GM18508 (cell line): ENCODE results near the gene CDC42BPA.
"Not testable (repeated sequence)": the region's sequence is repeated elsewhere in the genome, so short reads cannot be mapped to it uniquely, and the experiment has no call there.

Experiments
- ATAC-seq: cut with Tn5 transposase; IDR thresholded peaks from one replicate; pipeline ENCODE4 v1.9.1; 2021; ENCODE audit warnings: moderate number of reproducible peaks; ENCODE audit not compliant: insufficient read depth, unreplicated experiment

The CDC42BPA gene, protein sequence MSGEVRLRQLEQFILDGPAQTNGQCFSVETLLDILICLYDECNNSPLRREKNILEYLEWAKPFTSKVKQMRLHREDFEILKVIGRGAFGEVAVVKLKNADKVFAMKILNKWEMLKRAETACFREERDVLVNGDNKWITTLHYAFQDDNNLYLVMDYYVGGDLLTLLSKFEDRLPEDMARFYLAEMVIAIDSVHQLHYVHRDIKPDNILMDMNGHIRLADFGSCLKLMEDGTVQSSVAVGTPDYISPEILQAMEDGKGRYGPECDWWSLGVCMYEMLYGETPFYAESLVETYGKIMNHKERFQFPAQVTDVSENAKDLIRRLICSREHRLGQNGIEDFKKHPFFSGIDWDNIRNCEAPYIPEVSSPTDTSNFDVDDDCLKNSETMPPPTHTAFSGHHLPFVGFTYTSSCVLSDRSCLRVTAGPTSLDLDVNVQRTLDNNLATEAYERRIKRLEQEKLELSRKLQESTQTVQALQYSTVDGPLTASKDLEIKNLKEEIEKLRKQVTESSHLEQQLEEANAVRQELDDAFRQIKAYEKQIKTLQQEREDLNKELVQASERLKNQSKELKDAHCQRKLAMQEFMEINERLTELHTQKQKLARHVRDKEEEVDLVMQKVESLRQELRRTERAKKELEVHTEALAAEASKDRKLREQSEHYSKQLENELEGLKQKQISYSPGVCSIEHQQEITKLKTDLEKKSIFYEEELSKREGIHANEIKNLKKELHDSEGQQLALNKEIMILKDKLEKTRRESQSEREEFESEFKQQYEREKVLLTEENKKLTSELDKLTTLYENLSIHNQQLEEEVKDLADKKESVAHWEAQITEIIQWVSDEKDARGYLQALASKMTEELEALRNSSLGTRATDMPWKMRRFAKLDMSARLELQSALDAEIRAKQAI (N-terminal part only)

DNA sequence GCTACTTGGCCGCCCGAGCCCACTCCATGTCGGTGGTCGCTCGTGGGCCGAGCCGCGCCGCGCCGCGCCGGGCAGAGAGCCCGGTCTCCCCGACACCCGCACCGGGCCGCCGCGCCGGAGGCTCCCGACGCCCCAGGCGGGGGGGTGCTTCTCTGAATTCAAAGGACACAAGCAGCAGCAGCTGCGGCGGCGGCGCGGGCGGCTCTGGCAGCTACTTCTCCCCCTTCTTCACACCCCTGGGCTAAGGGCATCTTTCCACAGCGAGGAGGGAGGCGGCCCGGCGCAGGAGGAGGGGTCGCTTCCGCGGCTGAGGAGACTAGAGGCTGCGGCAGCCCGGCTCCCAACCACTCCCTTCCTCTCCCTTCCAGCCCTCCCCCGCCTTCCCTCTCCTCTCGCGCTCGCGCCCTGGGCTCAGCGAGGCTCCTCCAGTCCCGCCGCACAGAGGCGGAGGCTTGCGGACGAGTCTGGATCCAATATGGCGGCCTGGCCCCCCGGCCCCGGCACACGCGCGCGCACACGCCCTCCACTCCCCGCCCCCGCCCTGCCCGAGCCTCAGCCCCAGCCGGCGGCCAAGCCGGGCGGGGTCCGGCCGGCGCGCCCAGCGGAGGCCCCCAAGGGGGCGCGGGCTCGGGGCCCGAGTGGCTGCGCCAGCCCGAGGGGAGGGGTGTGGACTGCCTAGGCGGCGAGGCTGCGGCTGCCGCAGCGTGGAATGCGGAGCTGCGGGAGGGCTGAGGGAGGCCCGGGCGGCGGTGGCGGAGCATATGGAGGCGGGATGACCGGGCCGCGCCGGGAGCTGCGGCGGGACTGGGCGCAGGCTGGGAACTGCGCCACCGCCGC, at the start of gene CDC42BPA:
CDC42BPA (minus strand) TSS at position 477 of the 837 bp plus-strand sequence. CDS start 1,310 bp downstream, outside the sequence.
- no peak for ATAC-seq

DNA sequence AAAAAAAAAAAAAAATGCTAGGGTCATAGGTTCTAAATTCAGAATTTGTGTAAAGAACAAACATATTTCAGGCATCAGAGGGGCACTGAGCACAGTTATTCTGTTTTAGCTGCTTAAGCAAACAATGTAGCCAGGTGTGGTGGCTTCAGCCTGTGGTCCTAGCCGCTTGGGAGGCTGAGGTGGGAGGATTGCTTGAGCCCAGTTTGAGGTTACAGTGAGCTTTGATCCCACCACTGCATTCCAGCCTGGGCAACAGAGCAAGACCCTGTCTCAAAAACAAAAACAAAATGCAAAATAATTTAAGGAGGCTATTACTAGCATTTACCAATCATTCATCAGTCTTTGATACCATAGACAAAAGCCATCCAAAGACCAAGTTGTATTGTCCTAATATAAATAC, 49.7 kb upstream of the CDC42BPA start:
- ATAC-seq: no peak

DNA sequence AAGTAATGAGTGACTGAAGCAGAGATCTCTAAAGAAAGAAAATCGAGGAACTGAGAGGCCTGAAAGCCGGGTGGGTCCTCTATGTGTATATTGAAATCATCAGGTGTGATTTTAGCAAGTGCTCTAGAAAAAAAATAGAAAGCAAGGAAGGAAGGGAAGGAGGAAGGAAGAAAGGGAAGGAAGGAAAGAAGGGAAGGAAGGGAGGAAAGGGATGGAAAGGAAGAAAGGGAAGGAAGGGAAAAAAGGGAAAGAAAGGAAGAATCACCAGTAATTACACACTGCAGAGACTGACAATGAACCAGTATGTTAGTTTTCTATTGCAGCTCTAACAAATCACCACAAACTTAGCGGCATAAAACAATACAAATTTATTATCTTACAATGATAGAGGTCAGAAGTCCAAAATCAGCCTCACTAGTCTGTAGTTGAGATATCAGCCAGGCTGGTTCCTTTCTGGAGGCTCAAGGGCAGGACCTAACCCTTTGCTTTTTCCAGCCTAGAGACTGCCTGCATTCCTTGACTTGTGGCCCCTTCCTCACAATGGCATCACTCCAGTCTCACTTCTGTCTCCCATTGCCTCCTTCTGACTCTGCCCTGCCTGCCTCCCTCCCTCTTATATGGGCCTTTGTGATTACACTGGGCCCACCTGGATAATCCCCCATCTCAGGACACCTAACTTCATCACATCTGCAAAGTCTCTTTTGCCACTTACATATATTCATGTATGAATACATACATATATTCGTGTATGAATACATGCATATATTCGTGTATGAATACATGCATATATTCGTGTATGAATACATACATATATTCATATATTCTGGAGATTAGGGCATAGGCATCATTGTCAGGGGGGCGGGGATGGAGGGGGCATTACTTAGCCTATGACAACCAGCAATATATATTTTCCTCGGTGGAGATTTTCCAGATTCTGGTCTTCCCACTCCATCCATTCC, 47.5 kb upstream of the CDC42BPA start:
- ATAC-seq: no peak

DNA sequence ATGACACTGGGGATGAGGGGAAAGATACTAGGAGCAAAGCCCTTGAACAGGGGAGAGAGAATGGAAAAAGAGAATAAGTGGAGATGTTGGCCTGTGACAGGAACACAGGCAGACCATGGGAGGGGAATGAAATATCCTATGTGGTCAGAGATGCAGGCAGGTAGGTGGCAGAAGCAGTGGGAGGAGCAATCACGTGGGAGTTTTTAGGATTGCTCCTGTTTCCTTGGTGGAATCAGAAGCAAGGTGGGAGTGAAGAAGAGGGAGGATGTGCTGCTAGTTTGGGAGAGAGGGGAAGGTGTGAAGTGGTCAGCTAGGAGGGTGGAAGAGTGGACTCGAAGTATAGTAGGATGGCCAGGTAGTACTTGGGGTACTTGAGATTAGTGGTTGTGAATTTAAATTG, 46.4 kb upstream of the CDC42BPA start:
- ATAC-seq: no peak

DNA sequence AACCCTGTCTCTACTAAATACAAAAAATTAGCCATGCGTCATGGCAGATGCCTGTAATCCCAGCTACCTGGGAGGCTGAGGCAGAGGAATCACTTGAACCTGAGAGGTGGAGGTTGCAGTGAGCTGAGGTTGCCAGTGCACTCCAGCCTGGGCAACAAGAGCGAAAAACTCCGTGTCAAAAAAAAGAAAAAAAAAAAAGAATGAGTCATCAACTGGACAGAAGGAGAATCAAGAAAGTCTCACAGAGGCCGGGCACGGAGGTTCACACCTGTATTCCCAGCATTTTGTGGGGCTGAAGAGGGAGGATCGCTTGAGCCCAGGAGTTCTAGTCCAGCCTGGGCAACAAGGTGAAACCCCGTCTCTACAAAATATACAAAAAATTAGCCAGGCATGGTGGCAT, 45.5 kb upstream of the CDC42BPA start:
- no peak for ATAC-seq

DNA sequence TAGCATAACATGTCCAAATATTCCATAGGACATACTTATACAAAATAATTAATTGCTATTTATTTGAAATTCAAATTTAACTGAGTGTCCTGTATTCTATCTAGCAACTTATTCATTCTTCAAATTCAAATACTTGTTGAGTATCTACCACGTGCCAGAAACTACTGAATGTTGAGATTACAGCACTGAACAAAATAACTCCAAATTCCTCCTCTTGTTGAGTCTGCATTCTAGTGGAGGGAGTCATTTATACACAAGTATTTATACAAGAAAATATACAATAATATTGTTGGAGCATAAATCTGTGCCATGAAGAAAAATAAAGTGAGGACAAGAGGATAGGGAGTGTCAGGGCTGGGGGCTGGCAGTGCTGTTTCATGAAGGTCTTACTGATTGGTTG, 43.7 kb upstream of the CDC42BPA start:
- no peak for ATAC-seq

DNA sequence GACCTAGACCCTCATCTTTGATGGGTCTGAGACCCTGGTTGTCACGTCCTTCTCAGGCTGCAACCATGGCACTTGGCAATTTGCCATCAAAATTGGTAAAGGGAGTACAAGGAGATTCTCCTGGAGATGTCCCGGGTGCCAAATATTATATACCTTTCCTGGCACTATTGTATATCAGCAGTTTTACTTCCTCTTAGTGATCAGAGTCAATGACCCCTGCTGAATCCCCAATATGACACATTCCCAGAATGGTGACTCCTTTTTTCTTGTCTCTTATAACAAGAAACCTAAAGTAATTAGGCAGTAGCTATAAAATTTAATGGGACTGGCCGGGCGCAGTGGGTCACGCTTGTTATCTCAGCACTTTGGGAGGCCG, 39.6 kb upstream of the CDC42BPA start:
- ATAC-seq: no peak

DNA sequence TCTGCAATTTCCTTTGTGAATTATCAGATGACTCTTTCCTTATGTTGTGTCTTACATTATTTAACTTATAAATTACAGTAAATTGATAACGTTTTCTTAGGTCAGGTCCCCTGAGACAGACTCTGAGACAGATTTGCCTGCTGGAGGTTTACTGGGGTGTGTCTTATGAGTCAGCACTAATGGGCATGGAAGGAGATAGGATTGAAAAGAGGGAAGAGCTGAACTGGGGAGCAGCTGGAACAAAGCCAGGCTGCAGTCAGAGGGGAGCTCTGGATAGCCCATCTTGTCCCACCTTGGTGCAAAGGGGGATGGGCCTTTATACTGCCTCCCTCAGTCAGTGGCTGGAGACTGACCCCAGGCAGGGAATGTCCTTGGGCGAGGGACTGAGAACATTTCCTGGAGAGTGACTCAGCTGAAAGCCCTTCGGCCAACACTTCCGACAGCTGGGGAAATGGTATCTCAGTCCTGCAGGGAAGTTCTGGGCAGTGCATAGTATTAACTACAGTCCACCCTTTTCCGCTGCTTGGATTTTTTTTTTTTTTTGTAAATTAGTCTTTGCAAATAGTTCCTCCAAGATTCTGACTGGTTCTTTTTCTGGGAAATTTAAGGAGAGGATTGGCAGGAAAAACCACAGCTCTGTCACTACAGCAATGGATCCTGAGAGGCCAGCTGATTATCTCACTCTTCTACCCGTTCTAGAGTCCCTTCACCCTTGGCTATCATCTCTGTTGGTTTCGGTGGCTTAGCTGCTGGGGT, 39.1 kb upstream of the CDC42BPA start:
- ATAC-seq: no peak

DNA sequence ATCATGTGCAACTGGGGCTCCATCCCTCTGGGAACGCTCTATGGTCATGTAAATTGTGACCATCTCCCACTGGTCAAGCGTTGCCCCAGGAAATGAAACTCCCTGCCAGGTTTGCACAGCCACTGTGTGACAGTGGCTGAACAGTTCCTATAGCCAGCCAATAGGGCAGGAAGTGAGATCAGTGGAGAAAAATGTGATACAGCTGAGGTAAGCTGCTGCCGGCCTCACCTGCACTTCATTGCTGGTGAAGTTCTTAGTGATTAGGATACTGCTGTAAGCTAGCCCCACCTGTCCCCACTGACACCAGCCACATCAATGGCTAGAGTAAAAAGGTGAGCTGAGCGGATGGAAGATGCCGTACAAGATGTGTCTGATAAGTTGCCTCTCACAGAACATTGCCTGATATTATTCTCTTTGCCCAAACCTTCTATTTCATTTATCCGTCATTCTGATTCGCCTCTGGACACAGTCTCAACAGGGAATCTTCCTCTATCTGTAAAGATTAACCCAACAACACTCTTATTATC, 38.4 kb upstream of the CDC42BPA start:
- ATAC-seq: no peak

DNA sequence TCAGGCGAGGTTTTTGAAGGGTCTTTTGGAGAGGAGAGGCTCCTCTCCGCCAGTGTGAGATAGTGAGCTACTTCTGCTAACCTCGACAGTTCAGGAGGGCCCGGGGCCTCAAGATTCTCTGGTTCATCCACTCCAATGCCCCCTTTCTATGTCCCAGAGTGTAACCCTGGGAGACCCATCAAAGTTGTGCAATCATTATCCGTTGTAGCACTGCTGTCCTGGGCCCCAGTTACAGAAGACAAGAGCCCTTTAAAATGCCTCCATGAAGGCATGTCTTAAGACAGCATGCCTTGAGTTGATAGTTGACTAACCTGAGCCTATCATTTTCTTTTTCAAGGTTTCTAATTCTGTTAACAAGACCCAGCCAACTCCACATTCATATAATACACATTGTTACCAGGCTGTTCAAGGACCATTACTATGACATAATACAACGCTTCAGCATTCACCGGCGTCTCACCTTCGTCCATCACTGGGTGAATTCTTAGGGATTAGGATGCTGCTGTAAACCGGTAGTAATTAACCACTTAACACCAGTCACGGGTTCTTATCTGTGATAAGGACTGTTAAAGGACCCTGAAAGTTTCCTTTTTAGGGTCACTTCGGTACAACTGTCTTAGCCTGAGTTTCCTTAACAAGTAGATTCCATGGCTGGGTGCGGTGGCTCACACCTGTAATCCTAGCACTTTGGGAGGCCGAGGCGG, 37.4 kb upstream of the CDC42BPA start:
- no peak for ATAC-seq

DNA sequence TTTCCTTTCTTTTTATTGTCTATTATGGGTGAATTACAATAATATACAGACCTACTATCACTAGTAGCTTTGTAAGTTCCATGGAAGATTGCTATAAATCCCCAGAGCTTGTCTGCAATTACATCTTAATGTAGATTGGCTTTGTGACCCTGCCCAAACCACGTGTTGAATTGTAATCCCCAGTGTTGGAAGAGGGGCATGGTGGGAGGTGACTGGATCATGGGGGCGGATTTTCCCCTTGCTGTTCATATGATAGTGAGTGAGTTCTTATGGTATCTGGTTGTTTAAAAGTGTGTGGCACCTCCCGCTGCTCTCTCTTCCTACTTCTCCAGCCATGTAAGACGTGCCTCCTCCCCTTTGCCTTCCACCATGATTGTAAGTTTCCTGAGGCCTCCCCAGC, 34.9 kb upstream of the CDC42BPA start:
- no peak for ATAC-seq

DNA sequence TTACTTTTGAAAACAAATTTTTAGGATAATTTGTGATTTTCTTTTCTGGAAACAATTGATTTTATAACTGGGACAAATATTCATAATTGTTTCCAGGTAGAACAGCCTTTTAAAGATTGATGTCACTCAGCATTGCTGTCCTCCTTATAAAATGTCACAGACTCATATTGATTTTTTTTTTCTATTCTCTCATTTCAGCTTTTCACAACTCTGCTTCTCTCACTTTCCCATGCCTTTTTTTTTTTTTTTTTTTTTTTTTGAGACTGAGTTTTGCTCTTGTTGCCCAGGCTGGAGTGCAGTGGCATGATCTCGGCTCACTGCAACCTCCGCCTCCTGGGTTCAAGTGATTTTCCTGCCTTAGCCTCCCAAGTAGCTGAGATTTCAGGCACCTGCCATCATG, 33.9 kb upstream of the CDC42BPA start:
- not testable (repeated sequence) for ATAC-seq

DNA sequence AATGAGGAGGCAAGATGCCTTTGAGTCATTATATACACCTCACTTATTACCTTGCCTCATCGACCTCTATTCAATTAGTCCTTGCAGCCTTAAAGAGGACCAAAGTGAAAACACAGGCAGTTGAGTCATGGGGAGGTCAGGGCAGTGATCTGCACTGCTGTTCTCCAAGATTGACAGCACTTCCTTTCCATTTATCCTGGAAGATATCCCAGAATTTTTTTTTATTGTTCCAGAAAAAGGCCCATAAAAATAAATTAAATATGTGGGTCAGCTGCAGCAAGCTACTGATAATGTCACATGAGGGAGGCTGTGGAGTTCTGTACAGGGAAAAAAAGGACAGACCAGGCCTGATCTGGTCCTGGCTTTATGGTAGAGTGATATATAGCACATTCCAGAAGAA, 33.2 kb upstream of the CDC42BPA start:
- no peak for ATAC-seq

DNA sequence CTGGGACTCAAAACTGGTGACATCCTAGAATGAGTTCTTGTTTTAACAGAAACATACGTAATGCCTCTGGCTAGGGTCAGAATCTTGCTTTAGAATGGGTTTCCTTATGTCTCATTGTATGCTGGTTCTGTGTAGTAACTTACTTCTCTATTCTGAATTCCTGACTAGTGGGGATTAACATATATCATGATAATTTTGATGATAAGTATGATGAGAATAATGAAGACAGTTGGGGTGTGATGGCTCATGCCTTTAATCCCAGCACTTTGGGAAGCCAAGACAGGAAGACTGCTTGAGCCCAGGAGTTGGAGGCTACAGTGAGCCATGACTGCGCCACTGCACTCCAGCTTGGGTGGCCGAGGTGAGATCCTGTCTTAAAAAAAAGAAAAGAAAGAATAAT, 31.7 kb upstream of the CDC42BPA start:
- ATAC-seq: no peak

DNA sequence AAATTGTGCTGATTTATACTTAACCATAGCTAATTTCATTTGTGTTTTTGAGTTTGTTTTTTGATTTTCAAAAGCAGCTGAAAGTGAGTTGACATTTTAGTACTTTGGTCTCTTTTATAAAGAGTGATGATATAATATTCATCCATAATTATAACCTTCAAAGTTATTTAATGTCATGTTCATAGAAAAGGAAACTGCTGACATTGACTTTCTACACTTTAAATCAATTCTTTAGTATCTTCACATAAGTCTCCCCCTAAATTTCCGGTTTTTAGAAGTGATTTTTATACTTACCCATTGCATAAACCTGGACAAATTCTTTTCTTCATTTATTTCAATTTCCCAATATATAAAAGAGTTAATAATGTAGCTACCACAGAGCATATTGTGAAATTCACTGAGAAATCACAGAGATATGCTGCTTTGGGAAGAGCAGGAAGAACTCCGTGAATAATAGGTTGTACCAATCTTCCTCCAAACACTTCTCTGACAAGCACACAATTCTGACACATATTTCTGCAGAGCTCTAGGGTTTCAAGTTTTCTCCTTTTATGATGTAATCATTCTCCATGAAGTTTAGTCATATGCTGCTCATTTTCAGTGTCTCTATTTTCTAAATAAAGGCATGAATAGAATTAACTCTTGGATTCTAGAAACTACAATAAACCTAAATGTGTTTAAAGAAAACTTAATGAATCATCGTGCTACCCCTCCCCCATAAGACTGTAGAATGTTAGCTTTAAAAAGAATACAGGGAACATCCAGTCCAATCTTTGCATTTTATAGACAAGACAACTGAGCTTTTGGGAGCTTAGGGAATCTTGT, 25.6 kb upstream of the CDC42BPA start:
- no peak for ATAC-seq

DNA sequence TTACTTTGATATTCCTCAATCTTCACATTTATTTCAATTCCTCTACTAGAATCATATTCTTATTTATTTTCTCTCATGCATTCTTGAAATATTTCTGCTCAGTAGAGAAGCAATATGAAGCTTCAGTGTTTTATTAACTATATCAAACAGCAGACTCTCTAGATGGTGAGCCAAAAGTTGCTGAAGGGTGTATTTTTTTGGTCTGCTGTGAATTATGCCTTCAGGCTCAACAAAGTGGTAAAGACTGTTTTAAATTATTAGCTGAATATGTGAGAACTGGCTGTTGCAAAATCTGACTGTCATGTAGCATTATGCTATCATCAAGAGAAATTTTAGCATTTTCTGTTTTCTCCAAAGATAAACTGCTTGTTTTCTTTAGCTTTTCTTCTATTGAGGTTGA, 24.9 kb upstream of the CDC42BPA start:
- ATAC-seq: no peak
